GM19438 (cell line): ENCODE results near the gene ITGB5.

Source experiments
- ATAC-seq: cut with Tn5 transposase; IDR thresholded peaks from one replicate; pipeline ENCODE4 v1.9.1; 2021; ENCODE audit warnings: low read depth; ENCODE audit not compliant: unreplicated experiment

ITGB5 gene

DNA sequence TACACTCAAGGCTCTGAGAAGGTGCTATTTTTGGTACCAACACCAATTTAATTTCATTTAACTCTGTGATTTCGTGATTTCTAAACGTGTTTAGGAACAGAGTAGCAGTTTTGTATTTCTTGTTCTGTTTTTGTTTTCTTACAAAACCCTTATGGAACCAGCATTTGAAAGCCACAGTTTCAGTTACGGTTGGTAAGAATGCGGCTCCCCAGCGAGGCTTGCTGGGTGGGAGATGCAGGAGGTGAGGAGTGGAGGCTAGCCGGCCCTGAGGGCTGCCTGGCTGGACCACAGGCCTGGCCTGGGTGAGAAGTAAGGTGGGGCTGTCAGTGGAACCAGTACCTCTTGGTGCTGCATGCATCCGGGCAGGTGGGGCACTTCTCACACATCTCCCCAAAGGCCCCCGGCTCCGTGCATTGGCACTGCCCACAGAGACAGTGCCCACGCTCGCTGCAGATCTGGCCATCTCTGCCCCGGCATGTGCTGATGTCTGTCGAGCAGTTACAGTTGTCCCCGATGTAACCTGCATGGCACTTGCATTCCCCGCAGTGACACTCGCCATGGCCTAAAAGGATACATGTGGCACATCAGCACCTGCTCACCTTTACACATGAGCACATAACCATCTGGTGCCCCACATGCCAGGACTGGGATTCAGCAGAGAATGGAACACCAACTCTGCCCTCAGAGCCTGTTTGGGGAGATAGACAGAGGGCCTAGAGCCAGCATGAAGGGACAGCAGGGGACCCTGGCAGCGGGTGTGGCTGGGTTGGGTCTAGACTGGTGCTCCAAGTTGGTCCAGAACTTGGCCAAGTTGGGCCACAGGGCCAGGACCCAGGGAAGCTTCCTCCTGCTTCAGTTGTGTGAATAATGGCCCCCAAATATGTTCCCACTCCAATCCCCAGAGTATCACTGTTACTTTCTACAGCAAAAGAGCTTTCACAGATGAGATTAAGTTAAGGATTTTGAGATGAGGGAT lies 113.5 kb downstream of the ITGB5 start:
- no peak for ATAC-seq

- no peak for ATAC-seq
Measured at GRCh38 chr3:124772081-124772831, 114.9 kb downstream of the ITGB5 start.

- no peak for ATAC-seq
Measured at GRCh38 chr3:124771083-124771445, 116.1 kb downstream of the ITGB5 start.

- ATAC-seq, result no peak
Measured at GRCh38 chr3:124770336-124771082, 116.7 kb downstream of the ITGB5 start.

DNA sequence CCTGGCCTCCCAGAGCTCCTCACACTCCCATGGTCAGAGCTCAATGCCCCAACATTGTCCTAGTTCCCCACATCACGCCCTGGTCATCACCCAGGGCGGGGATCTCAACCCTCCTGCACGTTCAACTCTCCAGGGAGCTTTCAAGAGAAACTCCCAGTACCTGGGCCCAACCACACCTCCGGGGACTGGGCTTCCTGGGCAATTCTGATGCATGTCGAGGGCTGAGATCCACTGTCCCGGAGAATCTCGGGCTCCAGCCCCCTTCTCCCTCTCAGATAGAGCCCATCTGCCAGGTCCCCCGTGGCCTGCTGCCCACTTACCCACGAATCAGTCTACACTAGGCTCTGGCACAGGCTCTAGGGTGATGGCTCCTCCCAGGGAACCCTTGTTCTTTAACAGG lies 117.7 kb downstream of the ITGB5 start:
- ATAC-seq, result no peak

DNA sequence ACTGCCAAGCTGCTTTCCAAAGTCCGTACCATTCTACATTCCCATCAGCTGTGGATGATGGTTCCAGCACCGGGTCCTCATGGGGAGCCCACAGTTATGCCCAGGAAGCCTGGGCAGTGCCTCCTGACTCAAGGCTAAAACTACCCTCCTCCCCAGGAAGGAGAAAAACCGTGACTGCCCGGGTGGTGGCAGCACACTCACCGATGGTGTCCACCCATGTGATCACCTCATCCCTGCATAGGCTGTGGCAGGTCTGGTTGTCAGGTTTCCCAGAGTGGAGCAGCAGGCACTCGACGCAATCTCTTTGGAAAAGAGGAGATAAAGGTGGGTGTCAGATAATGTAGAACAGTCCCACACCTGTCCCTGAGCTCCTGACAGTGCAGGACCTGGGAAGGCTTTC lies 118.4 kb downstream of the ITGB5 start:
- ATAC-seq, result no peak

- no peak for ATAC-seq
Measured at GRCh38 chr3:124767691-124768090, 119.5 kb downstream of the ITGB5 start.

- no peak for ATAC-seq
Measured at GRCh38 chr3:124767264-124767663, 119.9 kb downstream of the ITGB5 start.

DNA sequence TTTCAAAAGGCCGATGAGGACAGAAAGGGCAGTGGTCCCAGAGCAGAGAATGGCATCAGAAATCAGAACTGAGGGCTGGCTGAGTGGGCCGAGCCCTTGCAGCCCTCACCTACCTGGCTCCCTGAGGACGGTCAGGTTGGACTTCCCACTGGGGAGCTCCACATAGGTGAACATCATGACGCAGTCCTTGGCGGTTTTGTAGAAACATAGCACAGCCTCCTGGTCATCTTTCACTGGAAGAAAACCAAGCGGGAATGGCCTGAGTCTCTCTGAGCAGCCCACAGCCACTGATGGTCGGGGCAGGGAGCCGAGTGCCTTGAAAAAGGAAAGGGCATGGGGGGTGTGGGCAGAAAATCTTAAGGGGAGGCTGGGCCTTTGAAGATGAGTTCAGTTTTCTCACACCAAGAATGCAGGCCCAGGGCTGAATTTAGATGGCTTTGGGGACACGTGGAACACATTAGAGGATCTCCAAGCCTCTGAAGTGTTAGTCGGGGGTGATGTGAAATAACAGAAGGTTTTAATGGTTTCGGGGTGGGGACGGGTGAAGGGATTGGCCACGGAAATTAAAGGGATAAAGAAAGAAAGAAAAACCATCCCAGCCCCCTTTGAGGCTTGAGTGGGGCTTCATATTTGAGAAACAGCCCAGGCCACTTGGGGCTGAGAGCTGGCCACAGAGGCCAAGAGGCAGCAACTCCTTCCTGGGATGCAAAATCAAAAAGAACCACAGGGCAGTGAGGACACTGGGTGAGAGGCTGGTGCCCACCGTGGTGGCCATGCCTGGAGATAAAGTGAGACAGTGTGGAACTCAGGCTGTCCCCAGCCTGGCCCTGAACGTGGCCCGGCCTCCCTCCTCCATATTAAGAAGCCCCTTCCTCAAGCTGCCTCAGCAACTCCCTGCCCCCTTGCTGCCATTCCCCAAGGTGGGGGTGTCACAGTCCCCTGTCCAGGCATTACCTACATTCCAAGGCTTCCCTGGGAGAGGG lies 120.8 kb downstream of the ITGB5 start:
- no peak for ATAC-seq

DNA sequence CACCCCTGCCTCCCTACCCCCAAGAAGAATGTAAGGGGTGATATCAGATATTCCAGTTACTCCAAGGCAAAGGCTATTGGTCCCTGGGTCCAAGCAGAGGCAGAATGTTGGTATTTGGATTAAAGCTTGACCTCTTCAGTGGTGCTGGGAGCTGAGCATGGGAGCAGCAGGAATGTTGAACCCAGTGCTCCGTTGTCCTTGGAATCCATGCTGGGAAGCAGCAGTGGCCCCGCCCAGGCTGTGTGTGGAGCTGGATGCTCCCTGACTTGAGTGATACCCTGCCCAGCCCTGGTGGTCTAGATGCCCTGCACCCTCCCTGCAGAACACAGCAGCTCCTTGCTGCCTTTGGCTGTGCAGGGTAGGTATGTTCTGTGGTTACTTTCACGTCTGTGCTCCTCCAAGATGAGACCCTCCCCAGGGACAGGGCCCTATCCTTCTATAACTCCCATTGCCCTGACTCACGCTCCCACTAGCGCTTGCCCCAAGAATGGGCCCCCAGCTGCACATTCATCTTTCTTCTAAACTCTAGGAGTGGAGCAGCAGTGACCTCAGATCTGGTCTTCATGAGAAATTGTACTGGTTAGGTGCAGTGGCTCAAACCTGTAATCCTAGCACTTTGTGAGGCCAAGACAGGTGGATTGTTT lies 121.8 kb downstream of the ITGB5 start:
- no peak for ATAC-seq

DNA sequence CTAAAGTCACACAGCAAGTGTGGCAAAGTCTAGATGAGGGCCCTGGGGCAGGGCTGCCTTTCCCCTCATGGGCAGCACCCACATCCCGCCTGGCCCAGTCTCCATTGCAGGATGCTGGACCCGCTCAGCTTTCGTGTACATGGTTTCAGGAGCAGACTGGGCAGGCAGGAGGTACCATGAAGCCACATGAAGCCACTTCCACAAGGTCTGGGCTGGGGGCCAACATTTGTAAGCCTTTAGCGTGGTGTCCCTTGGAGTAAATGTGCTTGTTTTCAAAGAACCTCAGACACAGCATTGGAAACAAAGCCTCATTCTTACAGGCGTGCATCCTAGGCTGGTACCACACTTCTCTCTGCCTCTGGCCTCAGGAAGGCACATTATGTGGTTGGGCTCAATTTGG lies 122.4 kb downstream of the ITGB5 start:
- no peak for ATAC-seq

- ATAC-seq, result no peak
Measured at GRCh38 chr3:124763644-124764358, 123.4 kb downstream of the ITGB5 start.

DNA sequence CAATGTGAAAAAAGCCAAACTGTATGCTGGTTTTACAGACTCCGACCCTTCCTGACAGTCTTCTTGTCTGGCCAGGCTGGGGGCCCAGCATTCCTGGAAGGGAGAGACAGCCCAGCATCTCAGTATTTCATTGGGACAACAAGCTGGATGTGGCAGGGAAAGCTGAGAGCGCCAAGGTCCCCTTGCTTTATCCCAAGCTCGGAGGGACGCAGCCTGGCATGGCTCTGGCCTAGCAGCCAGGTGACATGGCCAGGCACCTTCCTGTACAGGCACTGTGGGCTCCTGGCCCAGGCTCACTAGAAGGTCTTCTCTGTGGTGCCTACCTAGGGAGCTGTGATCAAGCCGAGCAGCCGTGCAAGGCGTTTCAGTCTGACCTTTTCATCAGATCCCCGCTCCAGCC lies 124.0 kb downstream of the ITGB5 start:
- ATAC-seq, result no peak

- no peak for ATAC-seq
Measured at GRCh38 chr3:124762661-124763011, 124.5 kb downstream of the ITGB5 start.

- no peak for ATAC-seq
Measured at GRCh38 chr3:124761935-124762660, 125.1 kb downstream of the ITGB5 start.

DNA sequence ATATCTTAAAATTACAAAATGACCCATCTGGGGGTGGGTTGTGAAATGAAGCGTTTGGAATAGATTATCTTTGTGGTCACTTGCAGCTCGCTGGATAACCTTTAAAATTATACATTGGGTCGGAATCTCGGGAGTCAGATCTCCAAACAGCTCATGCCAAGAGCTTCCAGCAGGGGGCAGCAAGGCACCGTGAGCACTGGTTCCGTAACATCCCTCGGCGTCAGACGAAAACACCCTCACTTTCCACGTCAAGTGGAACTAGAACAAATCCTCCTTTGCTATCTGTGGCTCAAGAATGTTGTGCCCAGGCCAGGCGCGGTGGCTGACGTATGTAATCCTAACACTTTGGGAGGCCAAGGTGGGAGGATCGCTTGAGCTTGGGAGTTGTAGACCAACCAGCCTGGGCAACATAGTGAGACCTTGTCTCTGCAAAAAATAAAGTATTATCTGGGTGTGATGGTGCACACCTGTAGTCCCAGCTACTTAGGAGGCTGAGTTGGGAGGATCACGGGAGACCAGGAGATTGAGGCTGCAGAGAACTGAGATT lies 125.8 kb downstream of the ITGB5 start:
- ATAC-seq, result no peak

DNA sequence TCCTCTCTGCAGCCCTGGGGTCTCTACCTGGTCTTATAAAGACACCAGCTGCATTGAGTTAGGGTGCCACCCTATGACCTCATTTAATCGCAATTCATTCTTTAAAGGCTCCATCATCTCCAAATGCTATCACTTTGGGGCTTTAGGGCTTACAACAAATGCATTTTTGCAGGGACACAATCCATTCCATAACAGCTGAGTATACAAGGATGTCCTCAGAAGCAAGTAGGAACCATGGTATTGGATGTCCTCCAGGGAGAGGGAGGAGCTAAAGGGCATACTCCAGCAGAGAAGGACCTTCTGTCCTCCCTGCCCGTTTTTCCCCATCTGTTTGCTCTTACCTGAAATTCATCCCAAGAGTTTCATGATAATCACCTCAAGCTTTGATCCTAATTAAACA lies 126.6 kb downstream of the ITGB5 start:
- ATAC-seq, result no peak
